Suprapubic skin (tissue), 4 donors: ENCODE data around the gene KRT35.

ENCODE experiments used
- EP300 ChIP-seq: sonication (generic); formaldehyde crosslinking; IDR thresholded peaks from one replicate; pipeline ENCODE4 v1.6.1; 2017; ENCODE audit warnings: antibody characterized with exemption
- POLR2A ChIP-seq, 2 donors: fragments of 450-650 bp; IDR thresholded peaks; one replicate each; pipeline ENCODE4 v1.6.1; 2017; ENCODE audit warnings: antibody characterized with exemption in 2 of 2, mild to moderate bottlenecking in 2 of 2, moderate library complexity in 2 of 2
- POLR2AphosphoS5 ChIP-seq, 3 donors: sonication (generic); formaldehyde crosslinking; IDR thresholded peaks; one replicate each; pipeline ENCODE4 v1.6.1; 2017; ENCODE audit warnings: antibody characterized with exemption in 3 of 3
- TF ChIP-seq, protein P1 (sequence below), 2 donors: fragments of 200-600 bp in 1 of 2; fragments of 450-650 bp in 1 of 2; sonication (generic) in 1 of 2; IDR thresholded peaks; one replicate each; pipeline ENCODE4 v1.5.1; 2016 to 2019; ENCODE audit warnings: antibody characterized with exemption in 2 of 2, mild to moderate bottlenecking in 1 of 2, moderate library complexity in 1 of 2

- TF ChIP-seq POLR2A (IDR thresholded peaks at IDR 0.05) (no peak), EP300 (no peak), POLR2AphosphoS5 (IDR thresholded peaks at IDR 0.05) (no peak)
- TF ChIP-seq, protein P1, sequence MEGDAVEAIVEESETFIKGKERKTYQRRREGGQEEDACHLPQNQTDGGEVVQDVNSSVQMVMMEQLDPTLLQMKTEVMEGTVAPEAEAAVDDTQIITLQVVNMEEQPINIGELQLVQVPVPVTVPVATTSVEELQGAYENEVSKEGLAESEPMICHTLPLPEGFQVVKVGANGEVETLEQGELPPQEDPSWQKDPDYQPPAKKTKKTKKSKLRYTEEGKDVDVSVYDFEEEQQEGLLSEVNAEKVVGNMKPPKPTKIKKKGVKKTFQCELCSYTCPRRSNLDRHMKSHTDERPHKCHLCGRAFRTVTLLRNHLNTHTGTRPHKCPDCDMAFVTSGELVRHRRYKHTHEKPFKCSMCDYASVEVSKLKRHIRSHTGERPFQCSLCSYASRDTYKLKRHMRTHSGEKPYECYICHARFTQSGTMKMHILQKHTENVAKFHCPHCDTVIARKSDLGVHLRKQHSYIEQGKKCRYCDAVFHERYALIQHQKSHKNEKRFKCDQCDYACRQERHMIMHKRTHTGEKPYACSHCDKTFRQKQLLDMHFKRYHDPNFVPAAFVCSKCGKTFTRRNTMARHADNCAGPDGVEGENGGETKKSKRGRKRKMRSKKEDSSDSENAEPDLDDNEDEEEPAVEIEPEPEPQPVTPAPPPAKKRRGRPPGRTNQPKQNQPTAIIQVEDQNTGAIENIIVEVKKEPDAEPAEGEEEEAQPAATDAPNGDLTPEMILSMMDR (IDR thresholded peaks at IDR 0.05): no peak
Measured at GRCh38 chr17:41491476-41491875, 10.5 kb upstream of the KRT35 start.
